Kidney glomerular epithelial cell (primary cell): ENCODE results near the gene INCENP.

ENCODE experiments used
- DNase-seq: peaks from one replicate; lab custom pipeline; 2025; lab: John Stamatoyannopoulos, UW

INCENP gene

GRCh38 chr11:62124186-62125113 lies 639 bp downstream of the INCENP start:
- DNase-seq, result peak; percentile 14

- no peak for DNase-seq
Measured at GRCh38 chr11:62125316-62125715, 1.5 kb downstream of the INCENP start.

- no peak for DNase-seq
Measured at GRCh38 chr11:62125881-62126280, 2.1 kb downstream of the INCENP start.

- DNase-seq, result no peak
Measured at GRCh38 chr11:62127426-62127825, 3.6 kb downstream of the INCENP start.

GRCh38 chr11:62127941-62128770 lies 4.3 kb downstream of the INCENP start:
- no peak for DNase-seq

GRCh38 chr11:62128835-62129234 lies 5.0 kb downstream of the INCENP start:
- DNase-seq, result no peak

GRCh38 chr11:62129590-62130282 lies 5.9 kb downstream of the INCENP start:
- DNase-seq, result no peak

GRCh38 chr11:62130283-62131169 lies 6.7 kb downstream of the INCENP start:
- DNase-seq, result no peak

GRCh38 chr11:62131170-62131464 lies 7.3 kb downstream of the INCENP start:
- DNase-seq, result no peak

GRCh38 chr11:62132191-62132590 lies 8.4 kb downstream of the INCENP start:
- DNase-seq, result no peak

- DNase-seq, result no peak
Measured at GRCh38 chr11:62132689-62133293, 9.0 kb downstream of the INCENP start.

GRCh38 chr11:62133328-62134065 lies 9.7 kb downstream of the INCENP start:
- DNase-seq, result no peak

- DNase-seq, result no peak
Measured at GRCh38 chr11:62137276-62137861, 13.6 kb downstream of the INCENP start.

GRCh38 chr11:62137881-62138629 lies 14.2 kb downstream of the INCENP start:
- no peak for DNase-seq

- no peak for DNase-seq
Measured at GRCh38 chr11:62138630-62139425, 15.0 kb downstream of the INCENP start.

- no peak for DNase-seq
Measured at GRCh38 chr11:62139526-62140303, 15.9 kb downstream of the INCENP start.

- DNase-seq, result no peak
Measured at GRCh38 chr11:62140304-62141110, 16.7 kb downstream of the INCENP start.
